Measurements from ENCODE around the gene CIAO2A.

Gene CIAO2A

DNA sequence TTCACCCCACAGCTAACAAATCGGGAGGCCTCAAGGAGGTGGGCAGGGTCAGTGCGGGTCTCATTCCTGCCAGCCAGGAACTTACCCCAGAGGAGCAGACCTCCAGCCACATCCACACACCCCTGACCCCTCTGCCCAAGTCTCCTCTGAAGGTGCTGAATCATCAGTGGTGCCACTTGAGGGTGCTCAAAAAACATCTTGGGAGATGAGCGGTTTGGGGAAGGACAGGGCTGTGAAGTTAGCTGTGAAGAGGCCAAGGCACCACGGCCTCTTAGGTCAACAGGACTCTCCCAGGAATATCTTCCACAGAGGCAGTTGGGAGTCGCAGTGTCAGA is 48.6 kb downstream of the CIAO2A start:
- no peak for DNase-seq (ENCODE audit: low read depth in 2 of 2, low spot score in 1 of 2)

DNA sequence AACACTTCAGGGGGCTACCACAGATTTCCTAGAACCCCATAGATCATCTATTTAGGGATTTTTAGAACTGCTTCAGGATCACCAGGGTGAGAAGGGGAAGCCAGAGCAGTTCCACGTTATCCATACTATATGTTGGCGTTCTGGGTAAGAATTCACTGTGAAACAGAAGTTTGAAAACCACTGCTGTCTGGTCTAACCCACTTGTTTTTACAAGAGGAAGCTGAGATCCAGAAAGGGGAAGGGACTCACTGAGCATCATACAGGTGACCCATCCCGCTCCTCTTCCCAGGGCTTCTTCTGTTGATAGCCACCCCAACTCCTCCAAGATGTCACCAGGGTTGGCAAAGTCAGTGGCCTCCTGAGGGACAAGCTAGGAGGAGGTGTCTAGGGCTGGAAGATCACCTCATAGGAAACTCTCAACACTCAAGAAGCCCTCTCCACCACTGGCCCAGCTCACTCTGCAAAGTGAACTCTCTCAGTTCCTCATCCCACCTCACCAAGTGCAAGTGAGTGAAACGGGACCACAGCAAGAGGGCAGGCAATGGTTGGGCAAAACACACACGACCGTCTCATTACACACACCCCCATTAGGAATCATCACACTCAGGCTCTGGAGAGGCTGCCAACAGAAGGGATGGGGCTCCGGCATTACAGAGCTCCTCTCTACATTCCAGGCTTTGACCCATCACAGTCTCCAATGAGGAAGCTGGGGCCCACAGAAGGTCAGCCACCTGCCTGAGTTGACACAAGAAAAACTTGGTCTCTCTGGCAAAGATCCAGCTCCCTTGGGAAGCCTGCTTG is 49.1 kb downstream of the CIAO2A start:
- no peak for DNase-seq (ENCODE audit: low read depth in 2 of 2, low spot score in 1 of 2)

DNA sequence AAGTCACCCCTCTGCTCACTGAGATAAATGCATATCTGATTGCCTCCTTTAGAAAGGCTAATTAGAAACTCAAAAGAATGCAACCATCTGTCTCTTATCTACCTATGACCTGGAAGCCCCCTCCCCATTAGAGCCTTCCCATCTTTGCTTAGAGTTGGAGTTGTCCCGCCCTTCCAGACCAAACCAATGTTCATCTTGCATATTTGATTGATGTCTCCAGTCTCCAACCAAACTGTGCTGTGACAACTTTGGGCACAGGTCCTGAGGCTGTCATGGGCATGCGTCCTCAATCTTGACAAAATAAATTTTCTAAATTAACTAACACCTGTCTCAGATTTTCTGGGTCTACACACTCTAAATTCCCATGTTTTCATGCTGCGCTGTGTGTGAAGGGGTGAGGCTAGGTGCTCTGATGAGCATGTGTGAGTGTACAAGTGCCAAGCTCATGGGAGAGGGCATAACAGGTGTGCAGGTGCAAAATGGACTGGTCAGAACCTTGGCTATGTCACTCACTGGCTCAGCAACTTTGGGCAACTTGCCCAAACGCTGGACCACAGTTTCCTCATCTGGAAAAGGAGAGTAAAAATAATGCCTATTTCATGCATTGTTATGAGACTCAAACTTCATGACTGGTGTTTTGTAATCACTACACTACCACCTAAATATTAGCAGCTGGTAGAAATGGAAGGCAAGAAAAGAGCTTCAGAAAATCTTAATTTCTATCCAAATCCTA is 54.6 kb downstream of the CIAO2A start:
- DNase-seq (ENCODE audit: low read depth in 2 of 2, low spot score in 1 of 2) = no peak

DNA sequence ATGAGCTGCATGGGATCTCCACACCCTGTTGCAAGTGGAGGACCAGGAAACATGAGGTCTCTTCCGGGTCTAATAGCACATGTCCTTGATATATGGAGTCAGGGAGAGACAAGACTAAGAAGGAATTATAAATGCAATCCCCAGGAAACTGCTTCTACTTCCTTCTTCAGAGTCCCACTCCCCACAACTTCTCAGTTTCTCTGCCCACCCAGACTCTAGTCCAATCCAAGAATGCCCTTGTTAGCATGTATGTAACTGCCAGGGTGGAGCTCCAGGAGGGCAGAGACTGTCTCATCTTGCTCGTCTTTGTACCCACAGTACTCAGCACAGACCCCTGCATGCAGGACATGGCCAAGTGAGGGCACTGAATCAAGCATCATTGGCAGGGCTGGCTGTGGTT is 55.7 kb downstream of the CIAO2A start:
- no peak for DNase-seq (ENCODE audit: low read depth in 2 of 2, low spot score in 1 of 2)

DNA sequence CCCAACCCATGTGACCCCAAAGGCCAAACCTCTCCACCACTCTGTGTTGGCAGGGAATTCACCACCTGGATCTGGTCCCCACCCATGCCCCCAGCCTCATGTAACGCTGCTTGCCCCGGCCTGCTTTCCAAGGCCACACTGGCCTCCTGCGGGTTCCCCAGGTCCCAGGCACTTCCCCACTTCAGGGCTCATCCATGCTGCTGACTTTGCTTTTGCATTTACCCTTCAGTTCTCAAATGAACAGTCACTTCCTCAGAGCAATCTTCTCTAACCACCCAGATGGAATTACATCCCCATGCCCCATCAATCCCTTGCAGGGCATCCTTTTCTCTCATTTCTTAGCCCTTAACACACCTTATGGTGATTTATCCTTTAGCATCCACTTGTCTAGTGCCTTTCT is 56.5 kb downstream of the CIAO2A start:
- no peak for DNase-seq (ENCODE audit: low read depth in 2 of 2, low spot score in 1 of 2)

DNA sequence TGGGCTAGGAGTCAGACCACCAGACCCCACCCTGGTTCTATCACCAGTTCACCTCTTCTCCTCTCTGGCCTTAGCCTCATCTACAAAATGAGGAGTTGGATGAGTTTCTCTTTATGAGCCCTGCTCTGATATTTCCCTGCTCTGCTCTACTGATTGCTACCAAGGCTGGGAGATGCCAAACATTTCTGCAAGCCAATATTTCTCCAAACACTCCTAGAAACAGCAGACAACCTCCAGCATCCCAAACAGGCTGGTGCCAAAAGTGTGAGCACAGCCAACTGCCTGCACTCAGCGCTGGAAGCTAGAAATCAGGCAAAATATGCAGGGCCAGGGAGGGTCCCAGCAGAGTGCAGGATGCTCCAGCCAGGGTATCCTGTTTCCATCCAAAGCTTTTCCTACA is 58.1 kb downstream of the CIAO2A start:
- no peak for DNase-seq (ENCODE audit: low read depth in 2 of 2, low spot score in 1 of 2)

DNA sequence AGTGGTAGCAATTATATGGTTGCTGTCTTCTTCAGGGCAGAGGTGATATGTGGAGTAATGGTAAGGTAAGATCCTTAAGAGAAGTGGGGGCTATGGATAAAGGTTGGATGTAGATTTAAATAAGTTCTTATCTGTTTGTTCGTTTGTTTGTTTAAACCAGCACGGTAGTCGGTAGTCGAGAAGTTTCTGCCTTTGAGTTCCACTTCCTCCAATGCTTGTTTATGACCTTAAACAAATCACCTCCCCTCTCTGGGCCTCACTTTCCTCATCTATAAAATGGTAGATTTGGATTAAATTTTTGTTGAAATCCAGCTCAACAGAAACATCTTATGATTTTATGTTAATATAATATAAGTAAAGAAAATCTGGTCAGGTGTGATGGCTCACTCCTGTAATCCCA is 59.1 kb downstream of the CIAO2A start:
- DNase-seq (ENCODE audit: low read depth in 2 of 2, low spot score in 1 of 2) = no peak

DNA sequence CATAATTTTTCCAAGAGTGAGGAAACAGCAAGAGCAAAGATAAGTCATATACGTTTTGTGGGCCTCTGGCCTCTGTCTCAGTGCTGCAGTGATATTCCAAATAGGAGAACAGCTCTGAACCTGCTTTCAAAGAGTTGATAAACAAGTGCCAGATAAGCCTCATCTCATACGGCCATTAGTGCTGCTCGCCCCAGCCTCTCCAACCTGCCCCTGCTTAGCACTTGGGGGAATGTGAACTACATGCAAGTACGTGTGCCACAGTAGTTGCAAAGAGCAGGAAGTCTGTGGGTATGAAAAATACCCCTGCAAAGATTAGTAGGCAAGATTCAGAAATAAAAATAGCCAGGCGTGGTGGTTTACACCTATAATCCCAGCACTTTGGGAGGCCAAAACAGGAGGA is 61.3 kb downstream of the CIAO2A start:
- DNase-seq (ENCODE audit: low read depth in 2 of 2, low spot score in 1 of 2) = no peak

DNA sequence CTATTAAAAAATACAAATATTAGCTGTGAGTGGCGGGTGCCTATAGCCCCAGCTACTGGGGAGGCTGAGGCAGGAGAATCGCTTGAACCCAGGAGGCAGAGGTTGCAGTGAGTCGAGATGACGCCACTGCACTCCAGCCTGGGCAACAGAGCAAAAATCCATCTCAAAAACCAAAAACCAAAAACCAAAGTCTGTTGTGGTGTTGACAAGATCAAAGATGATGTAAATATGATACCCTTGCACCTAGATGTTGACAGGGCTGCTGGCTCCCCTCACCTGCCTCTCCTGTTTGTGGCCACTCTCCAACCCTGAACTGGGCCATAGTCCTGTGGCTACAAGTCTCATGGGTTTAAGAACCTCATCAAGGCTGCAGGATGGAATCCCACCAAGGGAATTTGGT is 63.5 kb downstream of the CIAO2A start:
- no peak for DNase-seq (ENCODE audit: low read depth in 2 of 2, low spot score in 1 of 2)

DNA sequence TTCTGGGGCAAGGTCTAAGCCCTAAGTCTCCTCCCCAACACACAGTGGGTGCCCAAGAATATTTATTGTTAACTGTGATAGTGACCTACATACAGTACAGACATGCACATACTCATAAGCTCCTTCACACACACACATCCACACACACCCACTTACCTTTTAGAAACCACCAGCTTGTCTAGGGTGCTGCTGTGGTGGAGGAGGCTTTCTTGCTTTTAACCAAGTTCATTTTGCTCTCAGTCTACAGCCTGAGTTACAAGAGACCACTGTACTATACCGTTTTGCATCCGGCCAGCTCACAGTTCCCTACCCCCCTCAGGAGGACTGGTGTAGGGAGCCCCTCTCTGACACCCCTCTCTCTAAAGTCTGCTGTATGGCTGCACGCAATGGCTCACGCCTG is 64.0 kb downstream of the CIAO2A start:
- DNase-seq (ENCODE audit: low read depth in 2 of 2, low spot score in 1 of 2) = no peak

DNA sequence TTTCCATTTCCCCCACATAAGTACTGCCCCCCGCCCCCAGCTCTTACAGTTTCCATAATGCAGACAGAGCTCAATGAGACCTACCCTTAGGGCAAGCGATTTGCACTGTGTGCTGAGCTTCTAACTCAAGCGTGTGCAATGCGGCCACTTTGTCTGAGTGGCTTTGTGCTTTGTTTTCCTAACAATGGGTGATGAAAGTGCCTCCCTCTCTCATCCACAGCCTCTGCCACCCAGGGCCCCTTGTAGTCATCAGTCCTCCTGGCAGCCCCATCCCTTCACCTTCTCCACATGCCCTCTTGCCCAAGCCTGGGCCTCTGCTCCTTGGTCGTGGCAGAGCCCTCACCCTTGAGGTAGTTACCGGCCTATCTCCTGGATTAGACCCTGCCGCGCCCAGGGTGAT is 64.5 kb downstream of the CIAO2A start:
- DNase-seq (ENCODE audit: low read depth in 2 of 2, low spot score in 1 of 2) = no peak

DNA sequence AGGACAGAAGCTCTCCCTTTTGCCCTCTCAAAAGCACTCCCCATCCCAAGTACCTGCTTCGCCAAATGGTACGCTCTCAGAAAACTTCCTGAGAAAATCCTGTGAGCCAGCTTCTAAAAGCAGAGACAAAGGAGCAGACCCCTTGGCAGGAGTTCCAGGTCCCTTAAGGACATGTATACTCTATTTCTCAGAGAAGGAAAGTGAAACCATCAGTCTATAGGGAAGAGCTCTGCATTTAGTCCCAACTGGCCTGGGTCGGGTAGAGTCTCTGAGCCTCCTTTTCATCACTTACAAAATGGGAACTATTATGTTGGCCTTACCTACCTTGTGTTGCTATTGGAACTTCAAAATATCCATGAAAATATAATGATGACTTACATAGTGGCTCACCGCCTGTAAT is 67.0 kb downstream of the CIAO2A start:
- DNase-seq (ENCODE audit: low read depth in 2 of 2, low spot score in 1 of 2) = no peak

DNA sequence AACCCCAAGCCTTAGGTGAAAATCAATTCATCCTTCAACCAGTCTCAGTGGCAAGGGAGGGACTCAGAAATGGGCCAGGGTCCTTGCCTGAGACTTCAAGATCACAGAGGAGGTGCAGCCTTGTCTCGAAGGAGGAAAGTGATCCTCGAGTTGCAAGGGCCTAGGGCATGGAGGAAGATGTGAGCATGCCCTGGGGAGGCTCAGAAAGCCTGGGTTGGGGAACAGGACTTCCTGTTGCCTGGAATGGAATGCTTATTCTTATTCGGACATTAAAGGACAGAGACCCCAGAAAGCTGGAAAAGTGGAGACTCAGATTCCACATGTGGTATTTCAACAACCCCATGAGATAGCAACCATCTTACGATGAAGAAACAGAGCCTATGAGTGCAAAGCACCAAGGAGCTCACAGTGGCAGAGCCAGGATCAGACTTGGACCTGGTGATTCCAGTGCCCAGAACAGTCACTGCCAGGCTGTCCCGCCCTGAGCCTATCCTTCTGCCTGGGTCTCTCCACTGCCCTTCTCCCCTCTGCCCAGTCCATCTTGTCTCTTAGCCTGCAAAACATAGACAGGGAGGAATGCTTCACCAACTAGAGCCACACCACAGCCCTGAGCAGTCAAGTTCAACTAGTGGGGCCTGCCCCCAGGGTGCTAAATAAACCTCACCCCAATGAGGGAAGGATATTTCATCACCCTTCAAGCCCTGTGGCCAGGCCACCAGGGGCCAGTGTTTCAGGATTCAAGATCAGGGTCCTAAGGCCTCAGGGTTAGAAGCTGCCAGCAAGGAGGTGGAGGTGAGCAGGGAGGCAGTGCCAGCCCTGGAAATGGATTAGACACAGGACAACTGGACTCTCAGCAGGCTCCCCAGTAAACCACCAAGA is 69.2 kb downstream of the CIAO2A start:
- DNase-seq (ENCODE audit: low read depth in 2 of 2, low spot score in 1 of 2) = no peak

DNA sequence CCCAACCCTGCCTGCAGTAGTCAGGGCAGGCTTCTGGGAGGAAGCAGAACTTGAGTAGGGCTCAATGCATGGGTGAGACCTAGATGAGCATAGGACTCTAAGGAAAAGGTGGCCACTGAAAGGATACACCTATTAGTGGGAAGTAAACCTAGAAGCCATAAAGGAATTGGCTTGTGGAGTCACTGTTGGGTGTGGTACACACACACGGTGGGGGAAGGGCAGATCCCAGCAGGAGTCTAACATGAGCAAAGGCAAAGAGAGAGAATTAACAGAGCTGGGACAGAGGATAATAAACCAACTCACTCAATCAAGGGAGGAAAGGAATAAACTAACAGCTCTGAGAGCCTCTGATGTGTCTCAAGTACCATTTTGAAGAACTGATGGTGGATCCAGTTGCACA is 70.4 kb downstream of the CIAO2A start:
- DNase-seq (ENCODE audit: low read depth in 2 of 2, low spot score in 1 of 2) = no peak

DNA sequence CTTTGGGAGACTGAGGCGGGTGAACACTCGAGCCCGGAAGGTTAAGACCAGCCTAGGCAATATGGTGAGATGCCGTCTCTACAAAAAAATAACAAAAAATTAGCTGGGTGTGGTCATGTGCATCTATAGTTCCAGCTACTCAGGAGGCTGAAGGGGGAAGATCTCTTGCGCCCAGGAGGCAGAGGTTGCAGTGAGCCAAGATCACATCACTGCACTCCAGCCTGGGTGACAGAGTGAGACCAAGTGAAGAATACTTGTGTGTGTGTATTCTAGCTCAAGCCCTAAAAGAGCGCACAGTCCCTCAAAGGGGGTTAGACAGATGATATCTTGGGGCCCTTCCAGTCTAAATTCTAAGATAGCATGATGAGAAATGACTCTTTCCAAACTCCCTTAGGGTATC is 71.1 kb downstream of the CIAO2A start:
- DNase-seq (ENCODE audit: low read depth in 2 of 2, low spot score in 1 of 2) = no peak

Data from stimulated activated CD8-positive, alpha-beta memory T cell treated with anti-CD3 and anti-CD28 coated beads, Interleukin-4, amount 100 ng/mL, for 1 hour (primary cell).